Motor neuron (in vitro differentiated cells): ENCODE data around the gene EIF2B2. TPM values are rescaled to one million over a fixed set of nuclear protein-coding genes. Genes with fewer than 3 reads are reported as not detected.
A peak's percentile ranks its signal among the peaks of the same experiment; 100 is the strongest.

Source experiments
- ATAC-seq, 8 experiments: fragments of 200-7000 bp; cut with Tn5 transposase; replicated peaks in 6 of 8; 2 replicates each; pipeline ENCODE4 v1.8.0; 2021; ENCODE audit warnings: mild to moderate bottlenecking in 8 of 8, moderate library complexity in 8 of 8
- H3K27ac ChIP-seq, 2 donors: fragments of 250-450 bp; sonication (Bioruptor Pico); 2 replicates each; pipeline ENCODE4 v1.9.0; 2021; ENCODE audit warnings: antibody characterized with exemption in 2 of 2, mild to moderate bottlenecking in 2 of 2, moderate library complexity in 1 of 2
- H3K4me1 ChIP-seq, 2 donors: fragments of 250-450 bp; sonication (Bioruptor Pico); replicated peaks in 1 of 2; 2 replicates each; pipeline ENCODE4 v1.6.1; 2021; ENCODE audit warnings: antibody characterized with exemption in 2 of 2, mild to moderate bottlenecking in 2 of 2, moderate library complexity in 1 of 2
- H3K4me3 ChIP-seq, 5 donors: fragments of 250-450 bp; sonication (Bioruptor Pico); 2 replicates each; pipeline ENCODE4 v1.9.0; 2021; ENCODE audit warnings: antibody characterized with exemption in 5 of 5, mild to moderate bottlenecking in 5 of 5, moderate library complexity in 4 of 5
- WGBS, 10 experiments: fragments of 450-650 bp; shearing (Covaris generic); methylation state at CpG; one replicate each; pipeline ENCODE4 v1.0.0; 2022; 5-methylcytosine and 5-hydroxymethylcytosine counted together
- in situ Hi-C, 9 experiments: fragments of 400-800 bp; cut with MboI; loops; one replicate each; pipeline ENCODE4 v1.15.0; 2021; ENCODE audit warnings: low sequenced_read_pairs in 9 of 9, low pct_unique_long_range_greater_than_20kb in 2 of 9; ENCODE audit not compliant: unreplicated experiment in 9 of 9
- total RNA-seq, 8 experiments: library from RNA; unstranded; fragments of 300-600 nt; gene quantifications; 2 replicates each; pipeline versions ENCODE4 v1.2.3 to v1.2.4, GENCODE V29; 2022

EIF2B2 gene
- total RNA-seq, 8 experiments from 2014 or later, result 26.3 to 40.3 (median 32.9) TPM

DNA sequence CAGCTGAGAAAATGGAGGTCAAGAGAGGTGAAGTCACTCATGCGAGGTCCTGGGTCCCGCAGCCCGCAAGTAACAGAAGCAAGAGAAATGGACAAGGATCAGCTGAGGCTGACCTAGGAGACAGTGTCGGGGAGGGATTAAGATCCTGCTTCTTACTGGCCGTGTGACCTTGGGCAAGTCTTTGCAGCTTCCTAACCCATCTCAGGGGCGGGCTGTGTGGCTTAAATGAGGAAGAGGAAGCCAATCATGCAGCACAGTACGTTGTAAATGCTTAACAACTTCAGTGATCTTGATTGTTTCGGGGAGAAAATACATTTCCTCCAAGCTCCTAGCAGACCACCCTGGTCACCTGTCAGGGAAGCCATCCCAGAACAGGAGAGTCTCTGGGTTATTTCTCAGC lies 40.2 kb upstream of the EIF2B2 start:
- H3K4me3 ChIP-seq, result no peak overlapping the region
- WGBS, 10 experiments, result 70 to 100% (median 84%) methylated on average over 1 to 7 of the region's 8 CpGs; no CpG with 5 or more reads in 4 of the 10 experiments
- ATAC-seq, result no peak
- no peak overlapping the region for H3K27ac ChIP-seq
- H3K4me1 ChIP-seq, result peaks cover 4 to 5% of the 10 kb centered on the region in 2 donors
- in situ Hi-C loops, result no loop called here

DNA sequence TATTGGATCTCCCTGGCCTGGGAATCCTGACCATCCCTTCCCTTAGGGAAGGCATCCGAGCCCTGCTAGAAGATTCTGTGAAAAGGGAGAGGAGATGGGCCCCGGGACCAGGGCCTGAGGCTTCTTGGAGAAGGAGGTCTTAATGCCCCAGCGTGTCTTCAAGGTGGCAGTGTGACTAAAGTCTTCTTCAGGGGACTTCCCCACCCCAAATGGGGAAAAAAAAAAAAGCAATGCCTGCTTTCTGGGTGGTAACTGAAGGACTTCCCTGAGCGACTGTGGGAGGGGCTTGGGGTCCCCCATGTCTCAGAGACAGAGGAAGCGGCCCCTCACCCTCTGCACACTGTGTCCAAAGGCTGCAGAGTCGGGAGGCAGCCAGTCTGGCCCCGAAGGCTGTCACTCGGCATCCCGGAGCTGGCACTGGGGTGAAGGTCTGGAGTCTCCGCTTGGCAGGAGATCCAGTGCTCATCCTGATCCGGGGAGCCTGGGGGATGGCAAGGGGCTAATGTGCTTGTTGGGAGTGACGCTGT lies 39.5 kb upstream of the EIF2B2 start:
- ATAC-seq, result peak in 1 of 8 experiments; percentile 34

DNA sequence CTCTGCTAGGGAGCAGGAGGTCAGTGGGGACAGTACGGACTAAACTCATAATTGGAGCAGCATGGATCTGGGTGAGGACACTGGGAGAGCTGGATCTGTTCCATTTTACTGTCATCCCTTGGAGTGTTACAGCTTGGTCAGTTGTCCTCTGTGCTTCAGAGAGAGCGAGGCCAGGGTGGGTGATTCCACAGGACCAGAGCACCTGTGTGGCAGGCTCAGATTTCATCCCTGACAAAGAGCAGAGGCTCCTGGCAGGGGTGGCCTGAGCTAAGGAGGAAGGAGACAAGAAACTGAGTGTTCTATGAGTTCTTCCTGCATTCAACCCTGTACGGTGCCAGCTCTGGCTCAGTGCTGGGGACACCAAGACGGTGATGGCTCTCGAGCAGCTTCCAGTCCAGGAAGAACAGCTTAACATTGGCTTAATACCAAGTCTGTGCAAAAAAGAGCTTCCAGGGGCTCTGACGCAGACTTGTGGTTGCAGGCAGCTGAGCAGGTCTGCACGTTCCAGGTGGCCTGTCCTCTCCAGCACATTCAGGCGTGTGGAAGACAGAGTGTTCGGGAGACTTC lies 38.9 kb upstream of the EIF2B2 start:
- WGBS, 10 experiments, result 0 to 100% (median 70%) methylated on average over 1 to 7 of the region's 9 CpGs; no CpG with 5 or more reads in 4 of the 10 experiments
- H3K4me1 ChIP-seq, result peaks cover 4 to 5% of the 10 kb centered on the region in 2 donors
- in situ Hi-C loops, result no loop called here
- peak in 4 of 8 experiments; percentile 23 to 70 (median 41) for ATAC-seq
- H3K4me3 ChIP-seq, result no peak overlapping the region
- no peak overlapping the region for H3K27ac ChIP-seq

More for the DNA sequence above, 39.5 kb upstream of the EIF2B2 start:
- WGBS, 10 experiments, result 16 to 100% (median 65%) methylated on average over 1 to 10 of the region's 12 CpGs; no CpG with 5 or more reads in 2 of the 10 experiments
- Histone ChIP-seq H3K27ac (no peak overlapping the region), H3K4me3 (no peak overlapping the region), H3K4me1 (peaks cover 4 to 5% of the 10 kb centered on the region in 2 donors)
- in situ Hi-C loops, result no loop called here

DNA sequence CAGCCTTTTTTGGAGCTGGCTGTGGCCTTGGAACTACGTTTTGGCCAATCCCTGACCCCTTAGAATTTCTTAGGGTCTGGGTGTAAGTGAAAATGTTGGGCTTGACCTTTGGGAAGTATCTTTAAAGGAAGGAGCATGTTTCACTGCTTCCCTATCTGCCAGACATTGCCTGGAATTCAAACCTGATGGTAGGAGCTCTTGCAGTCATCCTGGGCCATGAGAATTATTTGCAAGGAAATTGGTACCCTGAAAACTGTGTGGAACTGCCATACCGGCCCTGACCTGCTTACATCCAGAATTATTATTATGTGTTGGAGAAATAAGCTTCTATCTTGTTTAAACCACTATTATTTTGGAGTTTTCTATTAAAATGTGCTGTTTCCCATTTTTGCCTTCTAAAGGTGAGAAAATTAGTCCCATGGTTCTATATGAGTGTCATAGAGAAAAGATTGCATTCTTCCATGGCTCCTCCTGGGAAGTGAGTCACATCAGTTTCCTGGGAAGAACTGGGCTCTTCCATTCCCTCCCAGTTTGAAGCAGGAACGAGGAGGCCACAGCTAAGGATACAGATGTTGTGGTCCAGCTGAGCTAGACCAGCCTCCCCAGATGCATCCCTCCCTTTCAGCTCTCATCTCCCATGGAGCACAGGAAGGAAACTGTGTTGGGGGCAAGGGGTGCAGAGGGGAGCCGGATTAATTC lies 37.8 kb upstream of the EIF2B2 start:
- ATAC-seq, result peak in 2 of 8 experiments; percentile 23
- H3K27ac ChIP-seq, result no peak overlapping the region
- no peak overlapping the region for H3K4me3 ChIP-seq
- WGBS, 10 experiments, result 17 to 100% (median 60%) methylated on average over 1 to 4 of the region's 4 CpGs; no CpG with 5 or more reads in 3 of the 10 experiments
- H3K4me1 ChIP-seq, result peaks cover 4 to 5% of the 10 kb centered on the region in 2 donors
- in situ Hi-C loops, result no loop called here

DNA sequence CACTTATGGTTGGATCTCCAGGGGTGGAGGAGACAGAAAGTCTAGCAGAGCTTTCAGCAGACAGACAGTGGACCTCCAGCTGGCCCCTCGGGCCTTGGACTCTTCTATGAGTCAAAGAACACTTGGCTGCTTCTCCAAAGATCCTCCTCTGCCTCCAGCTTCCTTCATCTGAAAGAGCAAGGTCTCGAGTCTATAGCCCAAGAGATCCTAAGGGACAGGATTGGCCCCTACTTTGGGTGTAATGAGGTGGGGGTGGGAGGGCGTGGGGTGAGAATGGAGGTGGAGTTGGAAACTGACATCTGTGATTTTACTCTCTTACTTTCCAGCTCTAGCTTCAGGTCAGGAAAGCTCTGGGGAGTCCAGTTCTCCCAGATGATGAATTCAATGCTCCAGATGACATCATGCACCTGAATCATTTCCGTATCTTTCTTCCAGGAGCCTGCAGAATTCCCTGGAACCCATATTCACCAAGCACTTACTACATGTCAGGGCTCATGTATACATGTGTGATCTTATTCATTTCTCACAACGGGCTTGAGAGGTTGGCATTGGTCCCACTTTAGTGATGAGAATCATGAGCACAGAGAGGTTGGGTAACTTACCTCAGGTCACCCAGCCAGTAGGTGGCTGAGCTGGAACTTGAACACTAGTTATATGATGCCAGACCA lies 37.1 kb upstream of the EIF2B2 start:
- WGBS, 10 experiments, result 7 to 91% (median 71%) methylated on average over 1 to 2 of the region's 5 CpGs; no CpG with 5 or more reads in 4 of the 10 experiments
- in situ Hi-C loops, result no loop called here
- Histone ChIP-seq H3K27ac (no peak overlapping the region), H3K4me1 (peaks cover 4 to 5% of the 10 kb centered on the region in 2 donors), H3K4me3 (no peak overlapping the region)
- ATAC-seq, result peak in 4 of 8 experiments; percentile 31 to 63 (median 56)

DNA sequence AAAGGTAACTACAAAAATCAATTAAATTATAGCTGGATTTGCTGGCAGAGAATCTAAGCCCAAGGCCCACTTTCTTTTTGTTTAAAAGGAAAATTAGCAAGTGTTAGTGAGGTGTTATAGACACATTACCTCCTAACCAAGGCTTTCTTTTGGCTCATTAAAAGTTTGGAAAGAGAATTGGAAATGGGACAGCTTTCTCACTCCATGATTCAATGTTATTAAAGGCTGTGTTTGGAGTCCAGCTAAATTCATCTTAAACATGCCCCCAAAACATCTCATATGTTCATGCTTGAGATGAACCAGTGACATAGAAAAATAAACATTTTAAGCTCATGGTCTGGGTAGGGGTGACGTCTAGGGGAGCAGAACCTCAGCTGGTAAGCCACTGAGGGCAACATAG lies 33.9 kb upstream of the EIF2B2 start:
- ATAC-seq, result no peak
- Histone ChIP-seq H3K27ac (no peak overlapping the region), H3K4me1 (peaks cover 0 to 4% of the 10 kb centered on the region in 2 donors), H3K4me3 (no peak overlapping the region)
- in situ Hi-C loops, result no loop called here
- WGBS, 10 experiments, result 0 to 100% (median 80%) methylated on average over 1 of the region's 1 CpG; no CpG with 5 or more reads in 5 of the 10 experiments

DNA sequence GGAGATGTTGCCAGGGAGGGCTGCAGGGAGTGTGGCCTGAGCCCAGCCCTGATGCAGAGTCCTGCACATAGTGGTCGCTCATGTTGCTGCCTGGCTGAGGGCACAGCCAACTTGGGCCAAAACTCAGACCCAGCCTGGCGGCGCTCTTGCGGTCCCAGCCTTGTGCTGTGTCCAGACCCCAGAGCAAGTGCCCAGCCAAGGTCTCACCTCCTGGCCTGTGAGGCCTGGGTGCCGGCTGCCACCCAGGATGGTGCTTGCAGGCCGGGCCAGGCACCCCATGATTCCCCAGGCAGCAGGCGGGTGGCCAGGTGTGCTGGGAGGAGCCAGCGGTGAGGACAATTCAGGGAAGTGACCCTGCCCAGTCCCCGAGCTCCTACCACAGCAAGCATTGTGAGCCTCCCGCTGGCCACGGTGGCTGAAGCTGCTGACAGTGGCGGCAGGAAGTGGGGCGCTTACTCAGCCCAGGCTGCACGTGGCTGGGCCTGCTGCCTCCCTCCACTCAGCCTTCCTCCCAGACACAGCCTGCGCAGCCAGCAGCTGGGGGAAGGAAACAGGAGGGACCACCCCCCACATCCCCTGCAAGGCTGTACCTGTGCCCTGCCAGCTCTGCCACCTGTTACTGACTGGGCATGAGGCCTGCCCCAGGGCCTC lies 29.6 kb upstream of the EIF2B2 start:
- H3K4me1 ChIP-seq, result peaks cover 16 to 44% of the 10 kb centered on the region in 2 donors

DNA sequence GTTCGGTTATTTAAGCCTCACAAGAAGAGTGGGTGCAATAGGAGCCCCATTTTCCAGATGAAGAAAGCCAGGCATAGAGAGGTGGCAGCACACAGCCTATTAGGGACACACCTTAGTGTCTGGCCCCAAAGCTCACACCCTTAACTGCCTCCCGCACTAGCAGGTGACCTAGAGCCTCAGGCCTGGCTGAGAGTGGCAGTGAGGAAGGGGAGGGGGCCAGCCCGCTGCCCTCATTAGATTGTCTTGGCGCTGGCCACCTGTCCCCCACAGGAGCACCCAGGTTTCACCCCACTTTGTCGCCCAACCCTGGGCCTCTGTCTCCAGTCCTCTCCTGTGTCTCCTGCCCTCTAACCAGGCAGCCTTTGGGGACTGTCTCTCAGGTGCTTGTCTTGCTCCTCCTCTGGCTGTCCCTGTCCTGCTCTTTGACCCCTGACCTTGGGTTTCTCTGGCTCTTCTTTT lies 28.8 kb upstream of the EIF2B2 start:
- no peak overlapping the region for H3K27ac ChIP-seq
- peak in 2 of 8 experiments; percentile 11 to 35 for ATAC-seq
- no peak overlapping the region for H3K4me3 ChIP-seq
- 50 to 100% (median 90%) methylated on average over 1 to 3 of the region's 5 CpGs; no CpG with 5 or more reads in 6 of the 10 experiments for WGBS, 10 experiments
- in situ Hi-C loops, result no loop called here
- H3K4me1 ChIP-seq, result peaks cover 23 to 52% of the 10 kb centered on the region in 2 donors

More for the DNA sequence above, 29.6 kb upstream of the EIF2B2 start:
- 98% methylated on average over 7 of the region's 15 CpGs; no CpG with 5 or more reads in 9 of the 10 experiments for WGBS, 10 experiments
- peak in 5 of 8 experiments; percentile 7 to 30 (median 28) for ATAC-seq
- H3K4me3 ChIP-seq, result no peak overlapping the region
- H3K27ac ChIP-seq, result no peak overlapping the region
- in situ Hi-C loops, result no loop called here

DNA sequence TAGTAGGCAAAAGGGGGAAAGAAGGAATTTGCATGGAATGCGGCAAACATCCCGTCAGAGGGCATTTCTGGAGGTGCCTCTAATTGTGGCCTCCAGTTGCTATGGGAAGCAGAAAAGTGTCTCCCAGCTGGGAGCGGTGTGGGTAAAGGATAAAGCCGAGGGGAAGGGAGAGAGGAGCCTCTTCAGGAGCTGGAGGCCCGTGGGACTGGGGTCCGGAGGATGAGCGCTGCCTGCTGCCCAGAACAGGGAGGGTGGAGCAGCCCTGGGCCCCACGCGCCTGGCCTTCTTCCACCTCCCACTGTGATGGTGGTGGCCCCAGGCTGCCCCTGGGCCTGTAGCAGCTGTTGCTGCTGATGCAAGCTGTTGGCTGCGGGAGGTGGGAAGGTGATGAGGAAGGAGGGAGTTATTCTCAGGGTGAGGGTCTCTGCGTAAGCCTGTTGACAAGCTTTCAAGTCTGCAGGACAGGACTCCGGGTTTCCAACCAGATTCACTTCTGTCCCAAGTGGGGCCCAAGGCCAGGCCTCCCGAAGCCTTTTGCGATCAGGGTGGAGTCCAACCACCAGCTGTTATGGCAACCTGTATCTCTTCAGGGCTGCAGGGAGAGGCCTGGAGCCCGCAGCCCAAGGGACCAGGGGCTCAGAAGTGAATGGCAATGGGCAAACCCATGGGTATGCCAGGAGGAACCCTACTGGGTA lies 28.2 kb upstream of the EIF2B2 start:
- in situ Hi-C loops, result no loop called here
- peaks cover 25 to 58% of the 10 kb centered on the region in 2 donors for H3K4me1 ChIP-seq
- WGBS, 10 experiments, result 0 to 59% (median 43%) methylated on average over 2 to 5 of the region's 15 CpGs; no CpG with 5 or more reads in 3 of the 10 experiments
- no peak overlapping the region for H3K4me3 ChIP-seq
- peak overlapping the region in 1 of 2 donors; percentile 31 for H3K27ac ChIP-seq
- peak in 6 of 8 experiments; percentile 19 to 86 (median 58) for ATAC-seq

DNA sequence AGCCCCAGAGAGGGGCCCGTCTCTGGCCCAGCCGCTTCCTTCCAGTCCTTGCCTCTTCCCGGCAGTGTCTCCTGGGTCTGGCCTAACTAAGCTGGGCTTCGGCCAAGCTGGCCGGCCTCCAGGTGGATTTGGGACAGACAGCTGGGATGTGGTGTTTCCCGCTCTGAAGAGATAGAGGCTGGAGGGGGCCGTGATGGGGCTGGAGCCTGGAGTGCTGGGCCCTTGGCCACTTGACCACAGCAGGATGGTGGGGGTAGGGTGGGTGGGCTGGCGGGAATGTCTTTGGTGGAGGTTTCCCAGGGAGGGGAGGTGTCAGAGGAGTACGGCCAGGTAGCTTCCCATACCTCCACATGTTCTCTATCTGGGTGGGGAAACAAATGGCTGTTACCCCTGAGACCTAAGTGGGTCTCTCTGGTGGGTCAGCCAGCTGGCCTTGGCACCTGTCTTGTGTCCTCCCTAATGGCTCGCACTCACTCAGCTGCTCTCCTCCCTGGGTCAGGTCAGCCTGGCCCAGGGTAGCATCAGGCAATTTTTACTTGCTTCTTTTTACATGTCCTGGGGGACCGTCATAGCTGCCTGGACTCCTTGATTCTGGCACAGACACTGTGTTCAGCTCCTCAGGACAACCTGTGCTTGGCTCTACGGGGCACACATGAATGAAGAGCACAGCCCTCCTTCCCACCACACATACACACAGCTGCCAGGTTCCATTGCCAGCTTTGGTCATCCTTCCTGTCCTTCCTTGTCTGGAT lies 27.5 kb upstream of the EIF2B2 start:
- H3K27ac ChIP-seq, result peak overlapping the region in 1 of 2 donors; percentile 31
- in situ Hi-C loops, result no loop called here
- WGBS, 10 experiments, result 11 to 100% (median 100%) methylated on average over 1 to 2 of the region's 12 CpGs; no CpG with 5 or more reads in 5 of the 10 experiments
- peak in 1 of 8 experiments; percentile 8 for ATAC-seq
- H3K4me3 ChIP-seq, result no peak overlapping the region
- H3K4me1 ChIP-seq, result peaks cover 32 to 65% of the 10 kb centered on the region in 2 donors

DNA sequence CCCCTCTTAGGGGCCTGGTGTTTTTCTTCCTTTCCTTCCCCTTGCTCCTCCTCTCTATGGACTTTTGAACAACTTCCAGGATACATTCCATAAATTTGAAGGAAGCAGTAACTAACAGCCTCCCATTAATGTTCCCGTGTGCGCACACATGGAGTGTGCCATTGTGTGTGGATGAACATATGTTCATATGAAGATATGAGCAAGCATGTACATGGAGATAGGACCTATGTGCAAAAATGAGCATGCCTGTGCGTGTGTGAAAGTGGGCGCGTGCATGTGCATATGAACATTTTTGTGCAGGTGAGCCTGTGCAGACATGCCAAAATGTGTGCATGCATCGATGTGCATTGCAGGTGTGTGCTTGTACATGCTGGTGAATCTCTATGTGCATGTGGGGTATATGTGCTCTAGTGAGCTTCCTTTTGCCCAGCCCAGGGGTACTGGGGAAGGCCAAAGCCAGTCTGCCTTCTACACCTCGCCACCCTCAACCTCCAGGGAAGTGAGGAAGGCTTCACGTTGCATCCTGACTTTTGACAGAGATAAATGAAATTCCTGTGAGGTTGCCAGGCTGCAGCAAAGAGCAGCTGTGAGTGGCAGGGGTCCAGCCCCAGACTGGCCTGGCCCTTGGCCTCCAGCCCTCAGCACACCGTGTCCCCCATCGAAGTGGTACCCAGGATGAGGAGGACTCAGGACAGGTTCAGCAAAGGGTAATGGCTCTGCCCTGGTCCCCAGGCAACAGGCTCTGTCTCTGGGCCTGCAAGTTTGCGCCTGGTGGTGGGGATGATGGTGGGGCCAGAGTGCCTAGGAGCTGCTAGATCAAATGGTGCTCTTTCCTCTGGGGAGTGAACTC lies 26.2 kb upstream of the EIF2B2 start:
- in situ Hi-C loops, result no loop called here
- H3K4me3 ChIP-seq, result no peak overlapping the region
- peaks cover 41 to 75% of the 10 kb centered on the region in 2 donors for H3K4me1 ChIP-seq
- no peak for ATAC-seq
- 73 to 100% (median 89%) methylated on average over 1 to 6 of the region's 11 CpGs; no CpG with 5 or more reads in 1 of the 10 experiments for WGBS, 10 experiments
- H3K27ac ChIP-seq, result no peak overlapping the region
